Activated T-cell treated with anti-CD3 and anti-CD28 coated beads, Interleukin-2, amount 50 U/mL, for 4 hours (primary cell): ENCODE measurements around the gene CRADD. TPM values are rescaled to one million over a fixed set of nuclear protein-coding genes. Genes with fewer than 3 reads are reported as not detected.
"Not testable (repeated sequence)": the region's sequence is repeated elsewhere in the genome, so short reads cannot be mapped to it uniquely, and the experiment has no call there.

Source experiments
- ATAC-seq, 2 donors: fragments of 200-7000 bp; cut with Tn5 transposase; one replicate each; pipeline ENCODE4 v1.10.0; 2021
- DNase-seq: peaks from one replicate; pipeline ENCODE4 v3.0.0-alpha.2; 2020
- H3K27me3 Mint-ChIP-seq: one replicate; pipeline ENCODE4 v1.8.0; 2021; ENCODE audit warnings: low read depth, mixed read lengths
- H3K36me3 Mint-ChIP-seq: one replicate; pipeline ENCODE4 v1.8.0; 2022; ENCODE audit warnings: mixed read lengths; ENCODE audit not compliant: insufficient read depth
- H3K4me1 Mint-ChIP-seq: one replicate; pipeline ENCODE4 v1.8.0; 2021; ENCODE audit warnings: low read depth, mixed read lengths
- H3K4me3 Mint-ChIP-seq: one replicate; pipeline ENCODE4 v1.8.0; 2021; ENCODE audit warnings: mild to moderate bottlenecking, moderate library complexity, mixed read lengths
- H3K9me3 Mint-ChIP-seq: one replicate; pipeline ENCODE4 v1.8.0; 2021; ENCODE audit warnings: mixed read lengths
- total RNA-seq, 3 donors: library from RNA; stranded (reverse); gene quantifications; one replicate each; pipeline ENCODE4 v1.2.1, GENCODE V29; 2021

Gene CRADD
- total RNA-seq, 3 donors from 2014 or later: 6.9 to 9.9 (median 8.7) TPM

DNA sequence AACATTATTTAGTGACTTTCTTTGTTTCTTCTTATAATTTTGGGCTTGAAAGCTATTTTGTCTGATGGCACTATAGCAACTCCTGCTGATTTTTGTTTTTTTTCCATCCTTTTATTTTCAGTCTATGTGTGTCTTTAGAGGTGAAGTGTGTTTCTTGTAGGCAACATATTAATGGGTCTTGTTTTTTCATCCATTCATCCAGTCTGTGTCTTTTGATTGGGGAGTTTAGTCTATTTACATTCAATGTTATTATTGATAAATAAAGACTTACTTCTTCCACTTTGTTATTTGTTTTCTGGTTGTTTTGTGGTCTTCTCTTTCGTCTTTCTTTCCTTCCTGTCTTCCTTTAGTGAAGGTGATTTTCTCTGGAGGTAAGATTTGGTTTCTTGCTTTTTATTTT is 198.0 kb downstream of the CRADD start:
- no peak for DNase-seq
- Mint-ChIP-seq H3K4me3 (no peak overlapping the region), H3K36me3 (peaks cover 12% of the 10 kb centered on the region), H3K4me1 (peaks cover 3% of the 10 kb centered on the region), H3K9me3 (peaks cover 57% of the 10 kb centered on the region), H3K27me3 (no peaks in the 10 kb centered on the region)
- ATAC-seq: no peak

GRCh38 chr12:93876360-93876759 is 199.2 kb downstream of the CRADD start:
- H3K4me1 Mint-ChIP-seq: peaks cover 13% of the 10 kb centered on the region
- ATAC-seq: no peak
- peaks cover 14% of the 10 kb centered on the region for H3K36me3 Mint-ChIP-seq
- H3K9me3 Mint-ChIP-seq: peaks cover 55% of the 10 kb centered on the region
- DNase-seq: no peak
- no peaks in the 10 kb centered on the region for H3K27me3 Mint-ChIP-seq
- H3K4me3 Mint-ChIP-seq: no peak overlapping the region

- Mint-ChIP-seq H3K9me3 (peaks cover 46% of the 10 kb centered on the region), H3K27me3 (no peaks in the 10 kb centered on the region), H3K36me3 (peaks cover 10% of the 10 kb centered on the region), H3K4me3 (no peak overlapping the region), H3K4me1 (peaks cover 14% of the 10 kb centered on the region)
- ATAC-seq (no peak), DNase-seq (no peak)
Observed at GRCh38 chr12:93877446-93877845, 200.3 kb downstream of the CRADD start.

DNA sequence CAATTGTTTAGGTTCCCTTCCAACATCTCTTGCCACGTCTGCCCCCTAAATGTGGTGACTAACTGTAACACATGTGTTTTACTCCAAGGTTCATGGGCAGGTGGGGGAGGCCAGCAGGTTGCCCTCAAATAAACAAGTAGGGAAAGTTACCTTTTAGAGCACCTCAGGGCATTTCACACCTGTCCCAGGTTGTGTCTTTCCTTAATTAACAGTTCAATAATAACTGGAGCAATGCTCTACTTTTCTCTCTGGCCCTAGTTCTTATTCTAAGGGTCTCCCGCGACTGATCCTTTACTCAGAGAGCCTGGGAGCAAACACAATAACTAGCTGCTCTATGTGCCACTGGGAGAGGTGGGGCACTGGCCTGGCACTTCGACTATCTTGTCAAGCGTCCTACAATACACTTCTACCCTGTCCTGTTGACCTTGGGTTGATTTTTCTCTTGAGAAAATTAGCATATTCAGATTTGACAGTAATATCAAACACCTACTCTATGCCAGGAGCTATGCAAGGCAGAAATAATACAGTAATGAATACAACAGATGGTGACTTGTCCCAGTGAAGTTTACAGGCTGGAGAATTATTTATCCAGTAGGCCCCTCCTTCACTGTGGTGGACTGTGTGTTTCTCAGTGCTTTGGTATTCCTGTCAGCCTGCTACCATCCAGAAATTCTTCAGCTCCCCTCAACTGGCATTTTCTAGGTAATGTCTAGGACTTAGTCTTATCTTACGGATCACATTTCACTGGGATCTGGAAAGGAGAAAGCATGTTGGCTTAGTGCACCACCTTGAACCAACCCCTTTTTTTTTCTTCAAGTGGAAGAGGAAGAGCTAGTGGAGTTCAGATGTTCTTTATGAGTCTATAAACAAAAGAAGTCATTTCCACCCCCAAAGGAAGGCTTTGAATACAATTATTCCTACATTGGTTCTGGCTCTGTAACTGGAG is 202.6 kb downstream of the CRADD start:
- Mint-ChIP-seq H3K4me1 (peaks cover 14% of the 10 kb centered on the region), H3K9me3 (peaks cover 24% of the 10 kb centered on the region), H3K4me3 (no peak overlapping the region), H3K27me3 (no peaks in the 10 kb centered on the region), H3K36me3 (peaks cover 6% of the 10 kb centered on the region)
- no peak for DNase-seq
- no peak for ATAC-seq

GRCh38 chr12:93880853-93881522 is 203.8 kb downstream of the CRADD start:
- no peak for ATAC-seq

GRCh38 chr12:93882763-93883162 is 205.6 kb downstream of the CRADD start:
- Mint-ChIP-seq H3K4me1 (peaks cover 14% of the 10 kb centered on the region), H3K9me3 (no peaks in the 10 kb centered on the region), H3K27me3 (no peaks in the 10 kb centered on the region), H3K36me3 (peaks cover 2% of the 10 kb centered on the region), H3K4me3 (no peak overlapping the region)
- DNase-seq (no peak), ATAC-seq (no peak)

More at GRCh38 chr12:93880853-93881522, 203.8 kb downstream of the CRADD start:
- Mint-ChIP-seq H3K4me3 (no peak overlapping the region), H3K4me1 (peaks cover 14% of the 10 kb centered on the region), H3K36me3 (peaks cover 4% of the 10 kb centered on the region), H3K27me3 (no peaks in the 10 kb centered on the region), H3K9me3 (peaks cover 12% of the 10 kb centered on the region)
- no peak for DNase-seq

GRCh38 chr12:93883436-93884154 is 206.4 kb downstream of the CRADD start:
- Mint-ChIP-seq H3K4me1 (peaks cover 14% of the 10 kb centered on the region), H3K36me3 (peaks cover 2% of the 10 kb centered on the region), H3K9me3 (no peaks in the 10 kb centered on the region), H3K4me3 (no peak overlapping the region), H3K27me3 (no peaks in the 10 kb centered on the region)
- no peak for DNase-seq
- ATAC-seq: no peak

- DNase-seq: no peak
- H3K27me3 Mint-ChIP-seq: no peaks in the 10 kb centered on the region
- ATAC-seq: no peak
- no peak overlapping the region for H3K4me3 Mint-ChIP-seq
- peaks cover 2% of the 10 kb centered on the region for H3K36me3 Mint-ChIP-seq
- H3K4me1 Mint-ChIP-seq: peaks cover 14% of the 10 kb centered on the region
- no peaks in the 10 kb centered on the region for H3K9me3 Mint-ChIP-seq
Observed at GRCh38 chr12:93884794-93885460, 207.8 kb downstream of the CRADD start.

- not testable (repeated sequence) for H3K4me3 Mint-ChIP-seq, DNase-seq, H3K9me3 Mint-ChIP-seq, H3K4me1 Mint-ChIP-seq, H3K27me3 Mint-ChIP-seq, H3K36me3 Mint-ChIP-seq, ATAC-seq
Observed at GRCh38 chr12:93885973-93886532, 208.9 kb downstream of the CRADD start.

DNA sequence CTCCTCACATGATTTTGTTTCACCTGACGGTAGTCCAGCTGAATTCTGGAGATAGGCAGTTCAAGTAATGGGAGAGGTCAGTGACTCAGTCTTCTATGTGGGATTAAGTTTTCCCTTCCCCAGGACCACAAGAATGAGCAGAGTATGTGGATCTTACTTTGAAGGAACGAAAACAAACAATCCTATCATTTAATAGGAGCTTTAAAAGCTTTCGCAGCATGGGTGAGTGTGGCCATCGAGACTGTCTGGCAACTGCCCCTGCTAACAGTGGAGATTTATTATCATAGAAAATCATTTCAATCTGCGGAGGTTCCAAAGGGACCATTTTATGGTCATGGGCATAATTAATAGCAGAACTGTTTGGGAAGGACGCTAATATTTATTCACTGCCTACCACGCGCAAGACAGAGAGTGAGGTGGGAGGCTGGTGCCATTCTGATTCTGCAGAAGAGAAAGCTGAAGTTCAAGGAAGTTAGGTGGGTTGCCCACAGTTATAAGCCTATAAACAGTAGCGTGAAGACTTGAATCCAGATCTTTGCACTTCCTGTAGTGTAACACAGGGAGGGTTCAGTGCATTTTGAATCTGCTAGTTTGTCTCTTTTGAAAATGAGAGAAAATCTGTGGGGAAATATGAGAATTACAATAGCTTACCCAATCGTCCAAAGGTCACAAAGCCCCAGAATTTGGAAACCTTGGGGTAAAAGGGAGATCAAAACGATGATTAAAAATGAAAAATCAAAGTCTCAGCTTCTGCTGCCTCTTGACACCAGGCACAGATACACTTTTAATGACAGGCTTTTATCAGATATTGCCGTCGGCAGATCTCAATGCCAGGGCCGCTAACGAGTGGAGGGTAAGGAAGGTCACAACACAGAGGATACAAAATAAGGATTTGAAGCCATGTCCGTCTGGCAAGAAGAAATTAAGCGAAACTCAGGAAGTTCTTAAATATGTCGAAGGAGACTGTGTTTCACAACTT is 209.6 kb downstream of the CRADD start:
- no peaks in the 10 kb centered on the region for H3K4me1 Mint-ChIP-seq
- ATAC-seq: no peak
- no peaks in the 10 kb centered on the region for H3K9me3 Mint-ChIP-seq
- H3K27me3 Mint-ChIP-seq: no peaks in the 10 kb centered on the region
- no peaks in the 10 kb centered on the region for H3K36me3 Mint-ChIP-seq
- no peak overlapping the region for H3K4me3 Mint-ChIP-seq
- no peak for DNase-seq

DNA sequence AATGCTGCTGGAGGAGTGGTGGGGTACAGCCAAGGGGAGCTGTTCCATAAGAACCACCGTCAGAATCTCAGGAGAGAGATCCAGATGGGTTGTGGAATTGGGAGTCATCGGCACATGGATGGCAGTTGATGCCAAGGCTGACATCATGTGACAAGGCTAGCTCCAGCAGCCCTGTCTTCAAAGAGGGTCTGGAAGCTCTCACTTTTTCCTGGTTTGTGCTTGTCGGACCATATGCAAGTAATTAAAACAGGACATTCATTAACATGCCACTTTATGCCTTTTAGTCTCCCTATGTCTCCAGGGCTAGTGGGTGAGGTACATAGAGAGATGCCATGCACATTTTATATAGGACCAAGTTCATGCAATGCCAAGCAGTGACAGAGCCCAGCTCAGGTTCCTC is 211.8 kb downstream of the CRADD start:
- H3K4me3 Mint-ChIP-seq: no peak overlapping the region
- no peaks in the 10 kb centered on the region for H3K27me3 Mint-ChIP-seq
- H3K36me3 Mint-ChIP-seq: no peaks in the 10 kb centered on the region
- DNase-seq (no peak), ATAC-seq (no peak)
- no peaks in the 10 kb centered on the region for H3K4me1 Mint-ChIP-seq
- H3K9me3 Mint-ChIP-seq: no peaks in the 10 kb centered on the region

GRCh38 chr12:93889516-93890212 is 212.5 kb downstream of the CRADD start:
- H3K4me3 Mint-ChIP-seq: no peak overlapping the region
- no peaks in the 10 kb centered on the region for H3K36me3 Mint-ChIP-seq
- ATAC-seq (no peak), DNase-seq (no peak)
- no peaks in the 10 kb centered on the region for H3K27me3 Mint-ChIP-seq
- H3K9me3 Mint-ChIP-seq: no peaks in the 10 kb centered on the region
- no peaks in the 10 kb centered on the region for H3K4me1 Mint-ChIP-seq
